Stimulated activated CD4-positive, alpha-beta T cell treated with anti-CD3 and anti-CD28 coated beads, Interleukin-2, amount 100 ng/mL, for 4 hours (primary cell): ENCODE measurements around the gene CD96.

Experiments
- DNase-seq: peaks from one replicate; pipeline ENCODE4 v3.0.0-alpha.2; 2020; ENCODE audit warnings: low read depth

Gene CD96

DNA sequence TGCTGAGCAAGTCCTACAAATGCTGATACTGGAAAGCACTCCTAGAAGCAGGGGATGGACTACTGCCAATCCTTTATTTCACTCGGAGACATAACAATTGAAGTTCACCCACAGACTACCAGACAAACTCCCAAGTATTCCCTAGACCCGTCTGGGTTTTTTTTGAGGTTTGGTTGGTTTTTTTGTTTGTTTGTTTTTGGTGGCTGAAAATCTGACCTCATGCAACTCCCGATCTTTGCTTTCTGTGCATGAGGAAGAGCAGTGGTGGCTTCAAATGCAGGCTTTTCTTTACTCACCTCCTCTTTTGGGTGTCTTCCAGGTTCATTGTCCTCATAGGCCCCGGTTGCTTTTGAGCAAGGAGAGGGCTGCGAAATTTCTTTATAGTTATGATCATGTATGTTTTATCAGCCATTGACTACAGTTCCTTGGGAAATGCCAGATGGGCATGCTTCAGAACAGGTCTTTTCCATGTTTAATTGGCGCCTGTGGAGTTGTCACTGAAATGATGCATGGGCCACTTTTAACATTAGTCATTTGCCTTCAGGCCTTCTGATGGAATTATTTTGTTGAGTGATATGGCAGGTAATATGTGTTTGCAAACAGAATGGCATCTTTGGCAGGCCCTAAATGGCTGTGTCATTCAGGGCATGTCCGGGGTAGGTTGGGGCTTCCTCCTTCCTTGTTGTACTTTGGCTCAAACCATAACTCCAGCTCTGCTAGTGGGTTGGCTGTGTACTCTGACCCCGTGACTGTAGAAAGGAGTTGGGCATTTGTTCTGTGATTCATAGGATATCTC lies 134.4 kb downstream of the CD96 start:
- DNase-seq = no peak

DNA sequence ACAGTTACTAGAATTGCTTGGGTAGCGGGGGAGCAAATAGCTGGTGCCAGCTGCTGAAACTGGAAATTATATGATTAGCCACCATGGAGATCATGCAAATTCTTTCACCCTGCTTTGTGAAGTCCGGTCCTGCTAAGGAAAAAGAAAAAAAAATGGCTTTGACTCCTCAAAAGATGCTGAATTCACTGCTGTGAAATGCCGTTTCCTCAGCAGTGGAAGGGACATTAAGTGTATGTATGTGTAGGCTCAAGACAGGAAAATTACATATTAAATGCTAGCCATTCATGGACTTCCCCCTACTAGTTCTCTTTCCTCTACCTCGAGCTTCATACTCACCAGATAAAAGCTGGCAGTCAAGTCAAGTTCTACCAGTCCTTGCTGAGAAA lies 135.0 kb downstream of the CD96 start:
- DNase-seq = no peak

DNA sequence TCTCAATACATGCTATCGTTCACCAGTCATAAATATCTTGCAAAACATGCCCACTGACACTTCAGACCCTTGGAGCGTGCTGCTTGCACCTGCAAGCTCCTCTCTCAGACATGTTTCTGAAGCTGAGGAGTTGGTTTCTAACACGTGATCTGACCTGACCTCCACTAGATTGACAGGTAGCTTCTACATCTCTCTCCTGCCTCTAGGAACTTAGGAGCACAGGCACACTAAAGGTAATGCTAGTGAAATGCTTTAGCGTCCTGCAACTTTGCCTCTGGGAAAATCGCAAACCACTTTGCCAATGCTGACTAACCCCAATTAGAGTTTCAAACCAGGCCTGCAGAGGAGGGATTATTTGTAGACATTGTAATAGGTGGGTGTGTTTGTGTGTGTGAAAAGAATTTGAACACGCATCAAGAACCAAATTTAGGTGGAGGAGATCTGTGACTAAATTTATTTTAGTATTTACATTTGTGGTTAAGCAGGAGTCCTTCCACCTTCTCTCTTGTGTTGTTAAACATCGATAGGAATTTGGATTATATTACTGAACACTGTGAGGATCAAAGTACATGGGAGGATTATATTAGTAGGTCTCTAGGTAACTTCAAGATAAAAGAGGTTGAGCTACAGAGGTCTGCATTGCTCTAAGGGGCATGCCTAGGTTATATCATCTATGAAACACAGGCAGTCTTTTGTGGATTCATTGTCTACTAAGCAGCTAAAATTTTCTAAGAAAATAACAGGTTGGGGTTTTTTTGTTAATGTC lies 139.8 kb downstream of the CD96 start:
- DNase-seq = no peak

DNA sequence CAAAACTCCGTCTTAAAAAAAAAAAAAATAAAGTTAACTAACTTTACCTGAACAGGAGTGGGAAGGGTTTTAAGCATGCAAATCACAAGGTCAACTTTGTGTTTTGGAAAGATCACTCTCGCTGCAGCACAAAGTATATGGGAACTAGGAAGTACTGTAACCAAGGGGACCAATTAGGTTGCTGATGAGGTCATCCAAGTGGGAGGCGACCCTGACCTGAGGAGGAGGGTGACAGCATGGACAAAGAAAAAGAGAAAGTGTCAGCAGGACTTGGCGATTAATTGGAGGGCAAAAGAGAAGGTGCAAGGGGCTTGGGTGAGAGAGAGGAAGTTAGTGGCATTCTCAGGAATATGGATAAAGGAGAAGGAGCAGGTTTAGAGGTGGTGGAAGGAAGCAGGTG lies 142.6 kb downstream of the CD96 start:
- DNase-seq = no peak

DNA sequence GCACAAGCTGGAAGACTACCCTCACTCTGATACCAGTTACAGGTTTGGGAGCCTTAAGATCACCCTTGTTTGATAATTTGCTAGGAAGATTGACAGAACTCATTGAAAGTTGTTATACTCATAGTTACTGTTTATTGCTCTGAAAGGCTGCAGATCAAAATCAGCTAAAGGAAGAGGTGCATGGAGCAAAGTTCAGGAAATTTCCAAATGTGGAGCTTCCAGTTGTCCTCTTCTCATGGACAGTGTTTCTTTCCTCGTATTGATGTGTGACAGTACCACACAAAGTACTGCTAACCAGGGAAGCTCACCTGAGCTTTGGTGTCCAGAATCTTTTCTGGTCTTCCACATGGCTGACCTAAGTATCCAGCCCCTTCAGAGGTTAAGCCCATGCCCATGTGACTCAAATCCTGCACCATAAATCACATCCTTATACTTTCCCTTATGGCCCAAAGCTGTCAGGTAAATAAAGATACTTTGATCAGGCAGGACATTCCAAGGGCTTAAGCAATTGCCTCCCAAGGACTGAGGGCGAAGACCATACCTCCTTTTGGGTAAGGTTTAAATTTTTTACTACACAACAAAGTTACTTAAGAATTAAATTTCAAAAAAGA lies 146.3 kb downstream of the CD96 start:
- DNase-seq = no peak

DNA sequence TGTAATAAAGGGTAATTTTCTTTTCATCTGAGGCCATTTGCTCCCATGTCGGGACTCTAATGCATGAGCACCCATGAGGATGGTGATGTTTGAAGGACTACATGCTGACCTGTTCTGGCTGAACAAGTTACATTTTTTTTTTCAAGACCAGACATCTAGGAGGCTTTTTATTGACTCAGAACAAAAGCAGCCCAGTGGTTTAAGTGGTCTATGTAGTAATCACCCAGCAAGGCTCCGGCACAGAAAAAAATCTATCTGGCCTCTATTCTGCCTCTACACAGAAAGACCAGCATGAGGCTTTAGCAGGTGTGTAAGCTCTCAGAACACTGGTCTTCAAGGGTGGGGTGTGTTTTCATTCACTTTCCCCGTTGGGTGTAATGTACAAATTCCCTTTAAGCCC lies 148.2 kb downstream of the CD96 start:
- no peak for DNase-seq

DNA sequence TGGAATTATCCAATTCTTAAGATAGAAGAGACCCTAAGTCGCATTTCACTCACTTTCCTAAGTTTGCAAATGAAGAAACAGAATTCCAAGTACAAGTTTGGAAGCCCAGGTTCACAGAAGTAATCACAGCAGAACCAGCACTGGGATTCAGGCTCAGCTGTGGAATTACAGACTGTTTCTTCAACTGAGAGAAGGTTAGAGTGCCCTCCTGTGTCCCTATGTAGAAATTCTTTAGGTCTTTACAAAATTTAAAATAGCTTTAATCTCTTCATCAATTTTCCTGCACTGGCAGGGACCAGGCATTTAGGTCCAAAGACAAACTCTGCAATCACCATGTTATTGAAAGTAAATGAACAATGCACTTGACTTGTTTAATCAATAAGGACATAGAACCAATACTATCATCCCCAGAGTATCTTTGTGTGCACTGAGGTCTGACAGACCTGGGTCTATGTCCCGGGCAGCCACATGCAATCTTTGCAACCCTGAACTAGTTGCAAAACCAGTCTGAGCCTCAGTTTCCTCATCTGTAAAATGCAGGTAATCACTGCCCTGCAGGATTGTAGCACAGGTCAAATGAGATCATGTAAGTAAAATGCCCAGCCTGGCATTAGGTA lies 149.4 kb downstream of the CD96 start:
- no peak for DNase-seq

DNA sequence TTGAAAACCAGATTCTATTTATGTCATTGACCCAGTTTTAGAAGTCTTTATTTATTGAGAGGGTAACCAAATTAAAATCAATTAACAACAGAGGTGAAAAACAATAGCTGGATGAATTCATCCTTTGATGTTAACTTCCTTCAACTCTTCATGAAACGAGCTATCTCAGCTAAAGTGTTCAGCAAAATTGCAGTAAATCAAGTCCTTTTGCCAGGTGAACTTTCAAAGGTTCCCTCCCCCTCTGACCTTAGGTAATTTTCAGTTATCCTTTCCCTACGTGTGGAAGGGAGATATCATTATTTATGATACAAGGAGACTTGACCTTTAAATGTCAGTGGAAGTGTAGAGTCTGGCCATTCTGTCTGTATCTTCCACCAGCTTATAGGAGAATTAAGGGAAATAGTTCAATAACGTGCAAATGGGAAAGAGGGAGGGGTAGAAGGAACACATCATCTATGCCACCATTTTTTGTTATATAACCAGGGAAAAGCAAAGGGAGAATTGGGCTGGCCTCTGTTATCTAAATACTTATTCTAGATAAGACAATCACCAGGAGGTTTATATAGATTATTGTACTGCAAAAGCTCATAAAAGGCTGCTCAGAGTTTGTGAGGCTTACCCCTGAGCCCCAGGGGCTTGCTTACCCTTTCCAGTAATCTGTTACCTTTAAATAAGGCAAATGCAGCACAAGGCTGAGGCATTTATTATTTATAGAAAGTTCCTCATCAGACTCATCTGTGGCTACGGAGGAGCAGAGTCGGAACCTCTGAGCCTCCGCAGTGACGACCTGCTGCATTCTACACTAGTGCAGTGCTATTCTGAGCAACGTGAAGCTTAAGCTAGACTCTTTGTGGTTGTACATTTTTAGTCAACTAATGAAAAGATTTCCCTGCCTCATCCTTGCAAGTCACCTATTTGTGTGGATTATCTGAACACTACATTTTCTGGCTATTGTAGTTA lies 150.9 kb downstream of the CD96 start:
- no peak for DNase-seq

DNA sequence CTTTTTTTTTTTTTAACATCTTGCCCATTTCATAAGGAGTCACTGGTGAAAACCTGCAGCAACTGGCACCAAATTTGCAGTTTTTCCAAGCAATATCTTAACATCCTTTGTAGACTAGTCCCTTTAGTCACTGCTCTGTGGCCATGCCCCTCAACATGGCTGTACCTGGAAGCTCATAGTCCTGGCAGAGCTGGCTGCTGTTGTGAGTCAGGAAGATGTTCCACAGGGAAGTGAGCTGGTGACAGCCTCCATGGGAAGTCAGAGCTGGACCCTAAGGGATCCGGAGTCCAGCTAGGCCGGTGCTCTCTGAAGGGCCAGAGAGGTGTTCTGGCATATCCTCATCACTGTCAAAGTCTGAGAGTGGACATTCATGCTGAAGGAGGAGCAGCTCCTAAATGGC lies 152.5 kb downstream of the CD96 start:
- no peak for DNase-seq

DNA sequence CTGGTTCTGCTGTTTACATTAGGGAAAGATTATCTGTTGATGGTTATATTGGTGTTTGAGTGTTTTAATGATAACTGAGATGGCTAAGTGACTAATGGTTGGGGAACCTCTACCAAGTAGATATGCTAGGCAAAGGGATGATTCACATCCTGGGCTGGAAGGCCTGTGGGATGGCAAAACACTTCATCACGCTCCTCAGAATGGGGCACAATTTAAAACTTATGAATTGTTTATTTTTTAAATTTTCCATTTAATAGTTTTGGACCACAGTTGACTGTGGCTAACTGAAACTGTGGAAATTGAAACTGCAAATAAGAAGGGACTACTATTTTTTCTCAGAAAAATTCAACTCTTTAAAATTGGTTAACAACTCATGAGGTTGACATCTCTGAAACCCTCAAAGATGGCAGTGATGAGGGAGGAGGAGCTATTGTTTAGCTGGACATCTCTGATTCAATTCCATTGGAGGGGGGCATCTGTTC lies 153.7 kb downstream of the CD96 start:
- no peak for DNase-seq

DNA sequence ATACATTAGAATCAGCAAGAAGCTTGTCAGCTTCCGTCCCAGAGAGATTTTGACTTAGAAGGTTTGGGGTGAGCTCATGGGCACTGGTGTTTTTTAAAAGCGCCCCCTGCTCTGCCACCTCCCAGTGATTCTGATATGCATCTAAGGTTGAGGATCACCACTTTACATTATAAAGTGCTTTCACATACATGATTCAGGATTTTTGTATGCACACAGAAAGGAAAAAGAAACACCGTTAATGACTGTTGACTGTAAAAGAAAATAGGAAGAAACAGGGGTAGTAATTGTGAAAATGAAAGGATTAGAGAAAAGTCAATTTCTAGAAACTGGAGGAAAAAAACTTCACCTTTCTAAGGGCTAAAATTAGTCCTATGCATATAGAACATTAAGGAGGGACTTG lies 158.1 kb downstream of the CD96 start:
- DNase-seq = no peak

DNA sequence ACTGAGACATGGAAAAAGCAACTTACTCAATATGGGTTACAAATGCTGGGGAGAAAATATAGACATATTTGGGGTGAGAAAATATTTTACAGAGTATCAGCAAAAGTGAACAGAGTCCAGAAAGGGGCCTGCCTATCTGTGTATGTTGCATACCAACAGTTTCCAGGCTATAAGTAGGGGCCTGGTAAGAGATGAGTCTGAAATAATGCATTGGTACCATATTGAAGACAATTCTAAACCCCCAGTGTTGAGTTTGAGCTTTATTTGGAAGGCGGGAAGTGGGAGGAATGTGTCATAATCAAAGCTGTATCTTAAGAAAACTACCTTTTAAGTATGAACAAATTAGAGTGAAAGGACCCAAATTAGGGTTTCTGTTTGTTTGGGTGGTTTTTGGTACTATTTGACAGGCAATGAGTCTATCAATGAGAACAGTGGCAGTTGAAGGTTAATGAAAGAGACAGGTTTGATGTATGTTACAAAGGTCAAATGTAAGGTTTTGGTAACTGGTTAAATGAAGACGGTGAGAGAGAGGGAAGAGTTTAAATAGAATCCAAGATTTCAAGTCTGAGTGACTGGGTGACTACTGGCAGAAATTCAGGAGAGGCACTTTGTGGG lies 159.4 kb downstream of the CD96 start:
- DNase-seq = no peak
